Measurements from ENCODE around the gene PCDHA1.
"Not testable (repeated sequence)": the region's sequence is repeated elsewhere in the genome, so short reads cannot be mapped to it uniquely, and the experiment has no call there.

Gene PCDHA1

DNA sequence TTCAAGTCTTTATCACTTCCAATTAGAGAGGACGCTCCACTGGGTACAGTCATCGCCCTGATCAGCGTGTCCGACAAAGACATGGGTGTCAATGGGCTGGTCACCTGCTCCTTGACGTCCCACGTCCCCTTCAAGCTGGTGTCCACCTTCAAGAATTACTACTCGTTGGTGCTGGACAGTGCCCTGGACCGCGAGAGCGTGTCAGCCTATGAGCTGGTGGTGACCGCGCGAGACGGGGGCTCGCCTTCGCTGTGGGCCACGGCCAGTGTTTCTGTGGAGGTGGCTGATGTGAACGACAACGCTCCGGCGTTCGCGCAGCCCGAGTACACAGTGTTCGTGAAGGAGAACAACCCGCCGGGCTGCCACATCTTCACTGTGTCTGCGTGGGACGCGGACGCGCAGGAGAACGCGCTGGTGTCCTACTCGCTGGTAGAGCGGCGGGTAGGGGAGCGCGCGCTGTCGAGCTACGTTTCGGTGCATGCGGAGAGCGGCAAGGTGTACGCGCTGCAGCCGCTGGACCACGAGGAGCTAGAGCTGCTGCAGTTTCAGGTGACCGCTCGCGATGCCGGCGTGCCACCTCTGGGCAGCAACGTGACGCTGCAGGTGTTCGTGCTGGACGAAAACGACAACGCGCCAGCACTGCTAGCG, 22.4 kb downstream of the PCDHA1 start:
- DNase-seq = not testable (repeated sequence)

DNA sequence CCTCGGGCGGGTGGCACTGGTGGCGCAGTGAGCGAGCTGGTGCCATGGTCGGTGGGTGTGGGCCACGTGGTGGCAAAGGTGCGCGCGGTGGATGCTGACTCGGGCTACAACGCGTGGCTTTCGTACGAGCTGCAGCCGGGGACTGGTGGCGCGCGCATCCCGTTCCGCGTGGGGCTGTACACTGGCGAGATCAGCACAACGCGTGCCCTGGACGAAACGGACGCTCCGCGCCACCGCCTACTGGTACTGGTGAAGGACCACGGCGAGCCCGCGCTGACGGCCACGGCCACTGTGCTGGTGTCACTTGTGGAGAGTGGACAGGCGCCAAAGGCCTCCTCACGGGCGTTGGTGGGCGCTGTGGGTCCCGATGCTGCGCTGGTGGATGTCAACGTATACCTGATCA, 22.9 kb downstream of the PCDHA1 start:
- no peak for DNase-seq

- DNase-seq = peak in 3 of 58 donors; percentile 22 to 59 (median 23)
Observed at GRCh38 chr5:140821375-140822280, 35.7 kb downstream of the PCDHA1 start, which contains the start of gene PCDHA5. PCDHA5 (plus strand) TSS chr5:140821613.

GRCh38 chr5:140822281-140822629, 36.3 kb downstream of the PCDHA1 start:
- no peak for DNase-seq

DNA sequence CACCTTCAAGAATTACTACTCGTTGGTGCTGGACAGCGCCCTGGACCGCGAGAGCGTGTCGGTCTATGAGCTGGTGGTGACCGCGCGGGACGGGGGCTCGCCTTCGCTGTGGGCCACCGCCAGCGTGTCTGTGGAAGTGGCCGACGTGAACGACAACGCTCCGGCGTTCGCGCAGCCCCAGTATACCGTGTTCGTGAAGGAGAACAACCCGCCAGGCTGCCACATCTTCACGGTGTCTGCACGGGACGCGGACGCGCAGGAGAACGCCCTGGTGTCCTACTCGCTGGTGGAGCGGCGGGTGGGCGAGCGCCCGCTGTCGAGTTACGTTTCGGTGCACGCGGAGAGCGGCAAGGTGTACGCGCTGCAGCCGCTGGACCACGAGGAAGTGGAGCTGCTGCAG, 37.0 kb downstream of the PCDHA1 start:
- DNase-seq = not testable (repeated sequence)

DNA sequence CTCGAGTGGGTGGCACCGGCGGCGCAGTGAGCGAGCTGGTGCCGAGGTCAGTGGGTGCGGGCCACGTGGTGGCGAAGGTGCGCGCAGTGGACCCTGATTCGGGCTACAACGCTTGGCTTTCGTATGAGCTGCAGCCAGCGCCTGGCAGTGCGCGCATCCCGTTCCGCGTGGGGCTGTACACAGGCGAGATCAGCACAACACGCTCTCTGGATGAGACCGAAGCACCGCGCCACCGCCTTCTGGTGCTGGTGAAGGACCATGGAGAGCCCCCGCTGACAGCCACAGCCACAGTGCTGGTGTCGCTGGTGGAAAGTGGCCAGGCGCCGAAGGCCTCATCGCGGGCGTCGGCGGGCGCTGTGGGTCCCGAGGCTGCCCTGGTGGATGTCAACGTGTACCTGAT, 37.5 kb downstream of the PCDHA1 start:
- no peak for DNase-seq

GRCh38 chr5:140827704-140828361, 41.9 kb downstream of the PCDHA1 start, which contains the start of gene PCDHA6:
PCDHA6 (plus strand) TSS chr5:140827960; CDS start chr5:140828092, 132 bp downstream.
- no peak for DNase-seq

DNA sequence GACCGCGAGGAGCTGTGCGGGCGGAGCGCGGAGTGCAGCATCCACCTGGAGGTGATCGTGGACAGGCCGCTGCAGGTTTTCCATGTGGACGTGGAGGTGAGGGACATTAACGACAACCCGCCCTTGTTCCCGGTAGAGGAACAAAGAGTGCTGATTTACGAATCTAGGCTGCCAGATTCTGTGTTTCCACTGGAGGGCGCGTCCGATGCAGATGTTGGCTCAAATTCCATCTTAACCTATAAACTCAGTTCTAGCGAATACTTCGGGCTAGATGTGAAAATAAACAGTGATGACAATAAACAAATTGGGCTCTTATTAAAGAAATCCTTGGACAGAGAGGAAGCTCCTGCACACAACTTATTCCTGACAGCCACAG, 42.4 kb downstream of the PCDHA1 start:
- no peak for DNase-seq

DNA sequence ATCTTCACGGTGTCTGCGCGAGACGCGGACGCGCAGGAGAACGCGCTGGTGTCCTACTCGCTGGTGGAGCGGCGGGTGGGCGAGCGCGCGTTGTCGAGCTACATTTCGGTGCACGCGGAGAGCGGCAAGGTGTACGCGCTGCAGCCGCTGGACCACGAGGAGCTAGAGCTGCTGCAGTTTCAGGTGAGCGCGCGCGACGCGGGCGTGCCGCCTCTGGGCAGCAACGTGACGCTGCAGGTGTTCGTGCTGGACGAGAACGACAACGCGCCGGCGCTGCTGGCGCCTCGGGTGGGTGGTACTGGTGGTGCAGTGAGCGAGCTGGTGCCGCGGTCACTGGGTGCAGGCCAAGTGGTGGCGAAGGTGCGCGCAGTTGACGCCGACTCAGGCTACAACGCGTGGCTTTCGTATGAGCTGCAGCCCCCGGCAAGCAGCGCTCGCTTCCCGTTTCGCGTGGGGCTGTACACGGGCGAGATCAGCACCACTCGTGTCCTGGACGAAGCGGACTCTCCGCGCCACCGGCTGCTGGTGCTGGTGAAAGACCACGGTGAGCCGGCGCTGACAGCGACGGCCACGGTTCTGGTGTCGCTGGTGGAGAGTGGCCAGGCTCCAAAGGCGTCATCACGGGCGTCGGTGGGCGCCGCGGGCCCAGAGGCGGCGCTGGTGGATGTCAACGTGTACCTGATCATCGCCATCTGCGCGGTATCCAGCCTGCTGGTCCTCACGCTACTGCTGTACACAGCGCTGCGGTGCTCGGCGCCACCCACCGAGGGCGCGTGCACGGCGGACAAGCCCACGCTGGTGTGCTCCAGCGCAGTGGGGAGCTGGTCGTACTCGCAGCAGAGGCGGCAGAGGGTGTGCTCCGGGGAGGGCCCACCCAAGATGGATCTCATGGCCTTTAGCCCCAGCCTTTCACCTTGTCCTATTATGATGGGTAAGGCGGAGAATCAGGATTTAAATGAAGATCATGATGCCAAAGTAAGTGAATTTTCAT, 43.9 kb downstream of the PCDHA1 start:
- DNase-seq = not testable (repeated sequence)

DNA sequence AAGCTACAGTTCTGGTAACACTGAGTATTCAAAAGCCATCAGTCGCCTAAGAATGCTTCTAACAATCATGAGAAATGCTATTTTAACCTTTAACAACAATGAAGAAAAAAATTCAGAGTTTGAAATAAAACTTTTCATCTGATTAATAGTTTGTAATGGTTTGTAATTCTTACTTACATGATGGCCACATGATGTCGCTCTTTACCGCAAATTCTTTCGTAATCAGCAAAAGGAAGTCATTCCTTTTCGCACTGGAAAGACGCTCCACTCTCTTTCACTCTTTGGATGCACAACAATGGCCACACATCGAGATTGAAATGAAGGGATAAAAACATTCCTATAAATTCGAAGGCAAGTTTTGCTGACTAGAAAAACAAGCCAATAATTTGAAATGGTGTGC, 48.1 kb downstream of the PCDHA1 start, which contains the start of gene PCDHA7:
Gene PCDHA7, plus strand, starts transcription at position 277 of the 400 bp plus-strand sequence. Its CDS starts 115 bp downstream, at position 392.
- no peak for DNase-seq

GRCh38 chr5:140834439-140835008, 48.6 kb downstream of the PCDHA1 start:
- DNase-seq = not testable (repeated sequence)

GRCh38 chr5:140835622-140836510, 49.9 kb downstream of the PCDHA1 start:
- no peak for DNase-seq

DNA sequence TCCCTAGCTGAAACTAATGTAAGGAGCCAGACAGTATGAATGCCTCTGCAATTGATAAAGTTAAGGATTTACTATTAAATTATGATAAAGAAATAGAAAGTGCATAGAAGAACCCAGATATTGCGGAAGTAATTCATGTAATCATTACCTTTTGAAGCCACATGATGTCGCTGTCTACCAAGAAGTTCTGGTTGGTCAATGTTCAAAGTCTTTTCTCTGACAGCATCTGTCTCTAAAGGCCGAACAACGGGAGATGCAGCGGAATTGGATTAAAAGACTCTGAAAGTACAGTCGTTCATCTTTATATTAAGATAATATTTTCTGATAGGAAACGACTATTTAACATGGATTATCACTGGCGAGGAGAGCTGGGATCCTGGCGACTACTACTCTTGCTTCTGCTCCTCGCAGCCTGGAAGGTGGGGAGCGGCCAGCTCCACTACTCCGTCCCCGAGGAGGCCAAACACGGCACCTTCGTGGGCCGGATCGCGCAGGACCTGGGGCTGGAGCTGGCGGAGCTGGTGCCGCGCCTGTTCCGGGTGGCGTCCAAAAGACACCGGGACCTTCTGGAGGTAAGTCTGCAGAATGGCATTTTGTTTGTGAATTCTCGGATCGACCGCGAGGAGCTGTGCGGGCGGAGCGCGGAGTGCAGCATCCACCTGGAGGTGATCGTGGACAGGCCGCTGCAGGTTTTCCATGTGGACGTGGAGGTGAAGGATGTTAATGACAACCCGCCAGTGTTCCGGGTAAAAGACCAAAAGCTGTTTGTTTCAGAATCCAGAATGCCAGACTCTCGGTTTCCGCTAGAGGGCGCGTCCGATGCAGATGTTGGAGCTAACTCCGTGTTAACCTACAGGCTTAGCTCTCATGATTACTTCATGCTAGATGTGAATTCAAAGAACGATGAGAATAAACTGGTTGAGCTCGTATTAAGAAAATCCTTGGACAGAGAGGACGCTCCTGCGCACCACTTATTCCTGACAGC, 55.3 kb downstream of the PCDHA1 start, which contains the start of gene PCDHA8:
Gene PCDHA8, plus strand, starts transcription at position 210 of the 985 bp plus-strand sequence. Its CDS starts 135 bp downstream, at position 345.
- DNase-seq = peak in 4 of 58 donors; percentile 1 to 33 (median 22)

DNA sequence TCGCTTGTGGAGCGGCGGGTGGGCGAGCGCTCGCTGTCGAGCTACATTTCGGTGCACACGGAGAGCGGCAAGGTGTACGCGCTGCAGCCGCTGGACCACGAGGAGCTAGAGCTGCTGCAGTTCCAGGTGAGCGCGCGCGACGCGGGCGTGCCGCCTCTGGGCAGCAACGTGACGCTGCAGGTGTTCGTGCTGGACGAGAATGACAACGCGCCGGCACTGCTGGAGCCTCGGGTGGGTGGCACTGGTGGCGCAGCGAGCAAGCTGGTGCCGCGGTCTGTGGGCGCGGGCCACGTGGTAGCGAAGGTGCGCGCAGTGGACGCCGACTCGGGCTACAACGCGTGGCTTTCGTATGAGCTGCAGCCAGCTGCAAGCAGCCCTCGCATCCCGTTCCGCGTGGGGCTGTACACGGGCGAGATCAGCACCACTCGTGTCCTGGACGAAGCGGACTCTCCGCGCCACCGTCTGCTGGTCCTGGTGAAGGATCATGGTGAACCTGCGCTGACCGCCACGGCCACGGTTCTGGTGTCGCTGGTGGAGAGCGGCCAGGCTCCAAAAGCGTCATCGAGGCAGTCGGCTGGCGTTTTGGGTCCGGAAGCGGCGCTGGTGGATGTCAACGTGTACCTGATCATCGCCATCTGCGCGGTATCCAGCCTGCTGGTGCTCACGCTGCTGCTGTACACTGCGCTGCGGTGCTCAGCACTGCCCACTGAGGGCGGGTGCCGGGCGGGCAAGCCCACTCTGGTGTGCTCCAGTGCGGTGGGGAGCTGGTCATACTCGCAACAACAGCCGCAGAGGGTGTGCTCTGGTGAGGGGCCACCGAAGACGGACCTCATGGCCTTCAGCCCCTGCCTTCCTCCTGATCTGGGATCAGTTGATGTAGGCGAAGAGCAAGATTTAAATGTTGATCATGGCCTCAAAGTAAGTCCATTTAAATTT, 57.1 kb downstream of the PCDHA1 start:
- no peak for DNase-seq

DNA sequence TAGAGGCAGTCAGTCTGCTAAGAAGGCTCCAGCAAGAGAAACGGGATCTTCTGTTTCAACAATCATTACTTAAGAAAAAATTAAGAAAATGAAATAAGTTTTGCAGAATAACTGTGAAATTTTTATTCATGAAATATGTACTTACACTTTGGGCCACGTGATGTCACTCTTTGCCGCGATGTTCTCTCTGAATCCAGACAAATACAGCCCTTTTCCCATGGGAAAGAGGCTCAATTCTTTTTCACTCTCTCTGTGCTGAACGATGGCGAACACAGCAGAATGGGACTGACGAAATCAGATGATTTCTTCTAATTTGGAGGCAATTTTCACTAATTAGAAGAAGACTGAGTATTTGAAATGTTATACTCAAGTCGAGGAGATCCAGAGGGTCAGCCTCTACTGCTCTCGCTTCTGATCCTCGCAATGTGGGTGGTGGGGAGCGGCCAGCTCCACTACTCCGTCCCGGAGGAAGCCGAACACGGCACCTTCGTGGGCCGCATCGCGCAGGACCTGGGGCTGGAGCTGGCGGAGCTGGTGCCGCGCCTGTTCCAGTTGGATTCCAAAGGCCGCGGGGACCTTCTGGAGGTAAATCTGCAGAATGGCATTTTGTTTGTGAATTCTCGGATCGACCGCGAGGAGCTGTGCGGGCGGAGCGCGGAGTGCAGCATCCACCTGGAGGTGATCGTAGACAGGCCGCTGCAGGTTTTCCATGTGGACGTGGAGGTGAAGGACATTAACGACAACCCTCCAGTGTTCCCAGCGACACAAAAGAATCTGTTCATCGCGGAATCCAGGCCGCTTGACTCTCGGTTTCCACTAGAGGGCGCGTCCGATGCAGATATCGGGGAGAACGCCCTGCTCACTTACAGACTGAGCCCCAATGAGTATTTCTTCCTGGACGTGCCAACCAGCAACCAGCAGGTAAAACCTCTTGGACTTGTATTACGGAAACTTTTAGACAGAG, 62.5 kb downstream of the PCDHA1 start, which contains the start of gene PCDHA9:
Gene PCDHA9, plus strand, starts transcription at position 244 of the 964 bp plus-strand sequence. Its CDS starts 114 bp downstream, at position 358.
- DNase-seq = not testable (repeated sequence)

All from anterior cingulate cortex (tissue), 58 donors.